HEK293 (cell line): ENCODE data around the gene SCUBE1.
A peak's percentile ranks its signal among the peaks of the same experiment; 100 is the strongest.

ENCODE experiments used
- CTCF ChIA-PET: fragments of 350-600 bp; formaldehyde crosslinking; extraction: SDS; loops from one replicate; lab custom pipeline; 2021; ENCODE audit warnings: antibody characterized with exemption; lab: Yijun Ruan, JAX
- POLR2A ChIA-PET: fragments of 300-600 bp; formaldehyde crosslinking; extraction: SDS; loops from one replicate; lab custom pipeline; 2020; ENCODE audit warnings: antibody characterized with exemption, inconsistent platforms; lab: Yijun Ruan, JAX
- H3K27ac ChIP-seq: fragments of 200-500 bp; sonication (Bioruptor generic); 2 replicates; pipeline ENCODE4 v1.5.1; 2014; ENCODE audit warnings: low read depth, low read length, control low read depth, inconsistent platforms; ENCODE audit errors: extremely low read depth
- H3K36me3 ChIP-seq, 2 experiments: fragments of 200-500 bp in 1 of 2; sonication (Bioruptor generic) in 1 of 2; 1 replicate in 1 of 2; 2 replicates in 1 of 2; pipeline ENCODE4 v1.5.1; 2014 to 2017; ENCODE audit warnings: inconsistent platforms in 2 of 2, low read length in 2 of 2; ENCODE audit not compliant: control insufficient read depth in 2 of 2, insufficient read depth in 1 of 2
- H3K4me1 ChIP-seq: fragments of 200-500 bp; sonication (Bioruptor generic); 2 replicates; pipeline ENCODE4 v1.5.1; 2014; ENCODE audit warnings: mild to moderate bottlenecking, low read length, inconsistent platforms; ENCODE audit not compliant: control insufficient read depth, insufficient read depth
- H3K4me3 ChIP-seq: 2 replicates; pipeline ENCODE4 v1.5.1; 2011; ENCODE audit warnings: low read depth, mild to moderate bottlenecking, control low read depth, low read length, moderate library complexity
- H3K9me3 ChIP-seq: fragments of 200-500 bp; sonication (Bioruptor generic); 2 replicates; pipeline ENCODE4 v1.5.1; 2014; ENCODE audit warnings: low read depth, low read length, inconsistent platforms; ENCODE audit not compliant: control insufficient read depth, insufficient read depth
- GLIS2 ChIP-seq: fragments of 450-650 bp; formaldehyde crosslinking; IDR thresholded peaks from 2 replicates; pipeline ENCODE4 v1.5.1; 2016; ENCODE audit warnings: missing biosample characterization, missing genetic modification characterization
- HIC1 ChIP-seq: fragments of 450-650 bp; formaldehyde crosslinking; IDR thresholded peaks from 2 replicates; pipeline ENCODE4 v1.5.1; 2016; ENCODE audit warnings: missing biosample characterization, missing genetic modification characterization
- KLF16 ChIP-seq: fragments of 450-650 bp; formaldehyde crosslinking; IDR thresholded peaks from 2 replicates; pipeline ENCODE4 v1.5.1; 2017; ENCODE audit warnings: missing biosample characterization, missing genetic modification characterization
- KLF9 ChIP-seq: fragments of 450-650 bp; formaldehyde crosslinking; IDR thresholded peaks from 2 replicates; pipeline ENCODE4 v1.5.1; 2016; ENCODE audit warnings: missing biosample characterization, missing genetic modification characterization, low read depth
- SCRT2 ChIP-seq: fragments of 450-650 bp; formaldehyde crosslinking; IDR thresholded peaks from 2 replicates; pipeline ENCODE4 v1.5.1; 2016; ENCODE audit warnings: missing biosample characterization, missing genetic modification characterization
- SETDB1 ChIP-seq: IDR thresholded peaks from one replicate; pipeline ENCODE4 v1.6.1; 2017; ENCODE audit warnings: mild to moderate bottlenecking, low read length, moderate library complexity, mixed read lengths; ENCODE audit not compliant: insufficient read length
- WT1 ChIP-seq: fragments of 450-650 bp; formaldehyde crosslinking; IDR thresholded peaks from 2 replicates; pipeline ENCODE4 v1.5.1; 2016; ENCODE audit warnings: missing biosample characterization, missing genetic modification characterization
- ZBTB6 ChIP-seq: fragments of 450-650 bp; formaldehyde crosslinking; IDR thresholded peaks from 2 replicates; pipeline ENCODE4 v1.5.1; 2017; ENCODE audit warnings: missing biosample characterization, missing genetic modification characterization
- ZFP3 ChIP-seq: fragments of 450-650 bp; formaldehyde crosslinking; IDR thresholded peaks from 2 replicates; pipeline ENCODE4 v1.5.1; 2016; ENCODE audit warnings: low read depth, missing biosample characterization, missing genetic modification characterization
- ZNF140 ChIP-seq: fragments of 450-650 bp; formaldehyde crosslinking; IDR thresholded peaks from 2 replicates; pipeline ENCODE4 v1.5.1; 2016; ENCODE audit warnings: missing biosample characterization, missing genetic modification characterization
- ZNF184 ChIP-seq: fragments of 450-650 bp; IDR thresholded peaks from 2 replicates; pipeline ENCODE4 v1.5.1; 2018; ENCODE audit warnings: missing biosample characterization, mild to moderate bottlenecking, missing genetic modification characterization
- ZNF26 ChIP-seq: fragments of 450-650 bp; formaldehyde crosslinking; IDR thresholded peaks from 2 replicates; pipeline ENCODE4 v1.5.1; 2016; ENCODE audit warnings: missing biosample characterization, missing genetic modification characterization
- ZNF266 ChIP-seq: fragments of 450-650 bp; formaldehyde crosslinking; IDR thresholded peaks from 2 replicates; pipeline ENCODE4 v1.5.1; 2016; ENCODE audit warnings: missing biosample characterization, missing genetic modification characterization, low read depth
- ZNF274 ChIP-seq, 2 experiments: fragments of 200-500 bp in 1 of 2; fragments of 450-650 bp in 1 of 2; sonication (Bioruptor generic) in 1 of 2; formaldehyde crosslinking in 1 of 2; IDR thresholded peaks; 2 replicates each; pipeline versions ENCODE4 v1.5.1 to v1.6.1; 2014 to 2016; ENCODE audit warnings: borderline replicate concordance in 1 of 2, inconsistent platforms in 1 of 2, low read length in 1 of 2, missing biosample characterization in 1 of 2, missing genetic modification characterization in 1 of 2
- ZNF335 ChIP-seq: fragments of 450-650 bp; formaldehyde crosslinking; conservative IDR thresholded peaks from 2 replicates; pipeline ENCODE4 v1.5.1; 2016; ENCODE audit warnings: missing biosample characterization, missing genetic modification characterization
- ZNF423 ChIP-seq: fragments of 450-650 bp; formaldehyde crosslinking; IDR thresholded peaks from 2 replicates; pipeline ENCODE4 v1.5.1; 2016; ENCODE audit warnings: missing biosample characterization, missing genetic modification characterization
- ZNF426 ChIP-seq: fragments of 450-650 bp; formaldehyde crosslinking; IDR thresholded peaks from 2 replicates; pipeline ENCODE4 v1.5.1; 2017; ENCODE audit warnings: missing biosample characterization, missing genetic modification characterization, mild to moderate bottlenecking, inconsistent platforms, moderate library complexity
- ZNF48 ChIP-seq: fragments of 450-650 bp; formaldehyde crosslinking; IDR thresholded peaks from 2 replicates; pipeline ENCODE4 v1.5.1; 2016; ENCODE audit warnings: missing biosample characterization, missing genetic modification characterization
- ZNF544 ChIP-seq: fragments of 450-650 bp; formaldehyde crosslinking; IDR thresholded peaks from 2 replicates; pipeline ENCODE4 v1.5.0; 2017; ENCODE audit warnings: missing biosample characterization, missing genetic modification characterization
- ZNF571 ChIP-seq: fragments of 450-650 bp; formaldehyde crosslinking; IDR thresholded peaks from 2 replicates; pipeline ENCODE4 v1.5.0; 2017; ENCODE audit warnings: missing biosample characterization, missing genetic modification characterization
- ZNF660 ChIP-seq: fragments of 450-650 bp; IDR thresholded peaks from 2 replicates; pipeline ENCODE4 v1.5.1; 2018; ENCODE audit warnings: missing biosample characterization, mild to moderate bottlenecking, missing genetic modification characterization
- ZNF692 ChIP-seq: fragments of 450-650 bp; formaldehyde crosslinking; IDR thresholded peaks from 2 replicates; pipeline ENCODE4 v1.5.1; 2016; ENCODE audit warnings: missing biosample characterization, missing genetic modification characterization
- ZNF785 ChIP-seq: fragments of 450-650 bp; formaldehyde crosslinking; IDR thresholded peaks from 2 replicates; pipeline ENCODE4 v1.5.1; 2016; ENCODE audit warnings: missing biosample characterization, missing genetic modification characterization
- ZNF830 ChIP-seq: fragments of 450-650 bp; IDR thresholded peaks from 2 replicates; pipeline ENCODE4 v1.5.0; 2018; ENCODE audit warnings: missing biosample characterization, missing genetic modification characterization, low read depth, mild to moderate bottlenecking, moderate library complexity
- ZSCAN30 ChIP-seq: fragments of 450-650 bp; IDR thresholded peaks from 2 replicates; pipeline ENCODE4 v1.5.1; 2018; ENCODE audit warnings: missing biosample characterization, mild to moderate bottlenecking, missing genetic modification characterization, moderate library complexity
- ZSCAN4 ChIP-seq: fragments of 450-650 bp; formaldehyde crosslinking; IDR thresholded peaks from 2 replicates; pipeline ENCODE4 v1.5.1; 2017; ENCODE audit warnings: missing biosample characterization, missing genetic modification characterization

The SCUBE1 gene

GRCh38 chr22:43390872-43391271 lies 47.7 kb upstream of the SCUBE1 start (continued):
- no peak for TF ChIP-seq SCRT2 (tag by site-specific recombination)
- no peak for TF ChIP-seq ZNF830 (tag by site-specific recombination)
- TF ChIP-seq ZNF335 (tag by site-specific recombination): no peak
- TF ChIP-seq ZNF692 (tag by site-specific recombination): no peak
- TF ChIP-seq ZNF544 (tag by site-specific recombination): no peak
- no peak for TF ChIP-seq ZNF266
- TF ChIP-seq ZNF426 (tag by site-specific recombination): no peak
- TF ChIP-seq, all 188 proteins: peak for 0

- TF ChIP-seq ZBTB6 (tag by site-specific recombination): no peak
- TF ChIP-seq SETDB1: peak; percentile 65
- POLR2A ChIA-PET: interaction anchor here (0.7 kb wide), 2 partner anchors 393 to 582 kb away, joined by 7 to 8 read pairs; no protein-coding TSS in a partner anchor
- no peaks in the 10 kb centered on the region for H3K36me3 ChIP-seq
Observed at GRCh38 chr22:43390166-43390565, 47.0 kb upstream of the SCUBE1 start.

GRCh38 chr22:43389227-43389836 lies 46.2 kb upstream of the SCUBE1 start:
- H3K36me3 ChIP-seq: no peaks in the 10 kb centered on the region
- ChIA-PET CTCF (interaction anchor here (0.6 to 10.2 kb wide), 12 partner anchors 14 to 1237 kb away, joined by 3 to 152 read pairs (median 4); no protein-coding TSS in a partner anchor), POLR2A (no interaction called here)
- no peak overlapping the region for H3K4me3 ChIP-seq
- no peaks in the 10 kb centered on the region; the same call in 1 of the 2 replicates for H3K9me3 ChIP-seq
- no peaks in the 10 kb centered on the region for H3K4me1 ChIP-seq
- H3K27ac ChIP-seq: no peak overlapping the region
- TF ChIP-seq SETDB1 (no peak), ZNF48 (no peak), ZNF26 (tag by site-specific recombination) (no peak), ZNF785 (tag by site-specific recombination) (no peak), ZNF140 (no peak), ZNF274 (IDR thresholded peaks at IDR 0.05; ENCODE audit: low read length) (no peak), ZNF274 (tag by site-specific recombination; IDR thresholded peaks at IDR 0.05; ENCODE audit: borderline replicate concordance) (no peak), ZNF423 (tag by site-specific recombination) (no peak), ZNF184 (tag by site-specific recombination) (no peak), ZSCAN4 (tag by site-specific recombination) (no peak), GLIS2 (no peak), ZFP3 (no peak), ZSCAN30 (tag by site-specific recombination) (no peak), WT1 (tag by site-specific recombination) (no peak), KLF16 (tag by site-specific recombination) (no peak), ZNF660 (tag by site-specific recombination) (no peak), HIC1 (tag by site-specific recombination) (no peak), ZNF571 (tag by site-specific recombination) (no peak), KLF9 (tag by site-specific recombination) (no peak)

More at GRCh38 chr22:43390166-43390565, 47.0 kb upstream of the SCUBE1 start:
- Histone ChIP-seq H3K9me3 (no peaks in the 10 kb centered on the region; the same call in 1 of the 2 replicates), H3K4me3 (no peak overlapping the region), H3K27ac (no peak overlapping the region), H3K4me1 (no peaks in the 10 kb centered on the region)
- CTCF ChIA-PET: interaction anchor here (0.6 to 10.2 kb wide), 9 partner anchors 26 to 1236 kb away, joined by 3 to 152 read pairs (median 3); no protein-coding TSS in a partner anchor
